ENCODE measurements around the gene SLC24A4. TPM values are rescaled to one million over a fixed set of nuclear protein-coding genes. Genes with fewer than 3 reads are reported as not detected.

Gene SLC24A4
- total RNA-seq, 3 donors from 2014 or later (not counting 1 experiment from before 2014, with no cell fraction given), result 1.1 to 3.2 (median 2.1) TPM

GRCh38 chr14:92317511-92317910, 5.5 kb upstream of the SLC24A4 start:
- TF ChIP-seq CTCF (IDR thresholded peaks at IDR 0.05), result no peak
- ATAC-seq, result no peak

GRCh38 chr14:92321701-92322100, 1.3 kb upstream of the SLC24A4 start:
- intact Hi-C loops (cut with micrococcal nuclease), result no loop called here
- Mint-ChIP-seq H3K9me3 (no peaks in the 10 kb centered on the region), H3K4me1 (peaks cover 9 to 11% of the 10 kb centered on the region in 2 donors), H3K27me3 (ENCODE audit: low read depth in 2 of 2) (peaks cover 62 to 63% of the 10 kb centered on the region in 2 donors), H3K27ac (no peak overlapping the region), H3K36me3 (no peaks in the 10 kb centered on the region), H3K4me3 (peak overlapping the region; percentile 13)
- DNase-seq, result no peak
- Histone ChIP-seq H3K4me3 (ENCODE audit: low read length) (no peak overlapping the region), H3K36me3 (ENCODE audit: control insufficient read depth, insufficient read depth, low read length) (no peaks in the 10 kb centered on the region), H3K4me1 (ENCODE audit: control insufficient read depth, insufficient read depth, low read length) (peaks cover 8% of the 10 kb centered on the region), H3K27ac (ENCODE audit: low read length) (no peak overlapping the region), H3K27me3 (ENCODE audit: control insufficient read depth, insufficient read depth, low read length) (peaks cover 17% of the 10 kb centered on the region), H3K9me3 (ENCODE audit: control insufficient read depth, insufficient read depth, low read length) (no peaks in the 10 kb centered on the region)
- TF ChIP-seq CTCF (IDR thresholded peaks at IDR 0.05), result no peak
- 76% methylated on average over 6 of the region's 6 CpGs for WGBS (ENCODE audit: insufficient coverage)
- ATAC-seq, result no peak

More at GRCh38 chr14:92317511-92317910, 5.5 kb upstream of the SLC24A4 start:
- Mint-ChIP-seq H3K4me1 (peaks cover 4% of the 10 kb centered on the region in 2 donors), H3K4me3 (no peak overlapping the region), H3K9me3 (no peaks in the 10 kb centered on the region), H3K27ac (no peak overlapping the region), H3K27me3 (ENCODE audit: low read depth in 2 of 2) (peaks cover 29 to 35% of the 10 kb centered on the region in 2 donors), H3K36me3 (no peaks in the 10 kb centered on the region)
- Histone ChIP-seq H3K4me3 (ENCODE audit: low read length) (no peak overlapping the region), H3K9me3 (ENCODE audit: control insufficient read depth, insufficient read depth, low read length) (no peaks in the 10 kb centered on the region), H3K27ac (ENCODE audit: low read length) (no peak overlapping the region), H3K4me1 (ENCODE audit: control insufficient read depth, insufficient read depth, low read length) (no peaks in the 10 kb centered on the region), H3K27me3 (ENCODE audit: control insufficient read depth, insufficient read depth, low read length) (peaks cover 7% of the 10 kb centered on the region), H3K36me3 (ENCODE audit: control insufficient read depth, insufficient read depth, low read length) (no peaks in the 10 kb centered on the region)
- intact Hi-C loops (cut with micrococcal nuclease), result no loop called here
- WGBS (ENCODE audit: insufficient coverage), result 74% methylated on average over 4 of the region's 5 CpGs
- no peak for DNase-seq

- Mint-ChIP-seq H3K36me3 (no peaks in the 10 kb centered on the region), H3K27me3 (ENCODE audit: low read depth in 2 of 2) (peaks cover 64 to 72% of the 10 kb centered on the region in 2 donors), H3K9me3 (no peaks in the 10 kb centered on the region), H3K4me1 (peaks cover 5 to 7% of the 10 kb centered on the region in 2 donors), H3K4me3 (peak overlapping the region; percentile 74), H3K27ac (no peak overlapping the region)
- Histone ChIP-seq H3K4me1 (ENCODE audit: control insufficient read depth, insufficient read depth, low read length) (peaks cover 8% of the 10 kb centered on the region), H3K9me3 (ENCODE audit: control insufficient read depth, insufficient read depth, low read length) (no peaks in the 10 kb centered on the region), H3K27ac (ENCODE audit: low read length) (no peak overlapping the region), H3K27me3 (ENCODE audit: control insufficient read depth, insufficient read depth, low read length) (peaks cover 17% of the 10 kb centered on the region), H3K4me3 (ENCODE audit: low read length) (no peak overlapping the region), H3K36me3 (ENCODE audit: control insufficient read depth, insufficient read depth, low read length) (no peaks in the 10 kb centered on the region)
- no peak for TF ChIP-seq CTCF (IDR thresholded peaks at IDR 0.05)
- intact Hi-C loops (cut with micrococcal nuclease), result no loop called here
- no peak for ATAC-seq
- no peak for DNase-seq
- 9% methylated on average over 19 of the region's 23 CpGs for WGBS (ENCODE audit: insufficient coverage)
Measured at GRCh38 chr14:92322516-92322915, 449 bp upstream of the SLC24A4 start.
